ENCODE measurements around the gene TRIO.

TRIO gene

DNA sequence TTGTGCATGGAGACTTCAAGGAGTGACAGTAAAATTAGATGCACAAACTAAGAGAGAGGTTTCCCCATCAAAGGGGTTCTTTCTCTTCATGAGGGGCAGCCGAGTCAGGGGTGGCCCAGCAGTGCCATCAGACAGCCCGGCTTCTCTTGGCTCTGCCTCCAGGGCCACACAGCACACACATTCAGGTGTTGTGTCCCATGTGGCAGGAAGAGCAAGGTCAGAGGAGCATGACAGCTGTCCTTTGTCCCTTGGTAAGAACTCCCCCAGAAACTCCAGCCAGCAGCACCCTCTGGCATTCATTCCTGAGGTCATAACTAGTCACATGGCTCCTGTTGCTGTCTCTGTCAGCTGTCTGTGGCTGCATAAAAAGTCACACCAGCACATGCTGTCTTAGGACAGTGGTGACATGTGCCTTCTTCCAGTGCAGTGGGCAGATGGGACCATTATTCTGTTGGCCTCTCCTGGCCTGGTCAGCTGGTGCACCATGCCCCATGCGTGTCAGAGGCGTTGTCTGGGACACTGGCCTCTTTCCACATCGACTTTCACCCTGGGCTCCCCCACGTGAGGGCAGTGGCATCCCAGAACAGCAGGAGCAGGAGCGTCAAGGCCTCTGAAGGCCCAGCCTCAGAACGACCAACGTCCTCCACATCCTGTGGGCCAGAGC is 360.0 kb downstream of the TRIO start:
- DNase-seq, result no peak

DNA sequence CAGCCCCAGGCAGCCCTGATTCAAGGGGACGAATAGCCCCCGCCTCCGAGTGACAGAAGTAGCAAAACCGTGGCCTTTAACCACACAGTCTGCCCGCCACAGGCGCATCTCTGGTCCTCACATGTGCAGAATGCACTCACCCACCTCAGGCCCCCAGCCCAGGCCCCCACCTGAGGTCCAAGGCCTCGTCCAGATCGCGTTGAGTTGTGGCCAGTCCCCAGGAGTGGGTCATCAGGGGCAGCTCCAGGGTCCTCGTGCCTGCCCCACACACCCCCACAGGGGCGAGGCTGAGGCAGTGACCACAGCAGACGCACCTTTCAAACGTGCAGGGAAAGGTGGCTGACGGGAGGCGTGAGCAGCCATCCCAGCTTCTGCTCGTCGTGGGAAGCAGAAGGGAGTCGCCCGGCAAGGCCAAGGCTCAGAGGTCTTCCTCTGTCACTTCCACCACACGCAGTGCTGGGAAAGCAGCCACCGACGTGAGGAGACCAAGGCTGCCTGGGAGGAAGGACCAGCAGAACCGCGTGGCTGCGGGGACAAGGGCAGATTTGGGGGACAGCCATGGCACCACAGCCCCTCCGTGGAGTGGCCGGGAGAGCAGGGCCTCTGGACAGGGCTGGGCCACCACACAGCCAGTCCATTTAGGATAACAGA is 360.7 kb downstream of the TRIO start:
- no peak for DNase-seq

DNA sequence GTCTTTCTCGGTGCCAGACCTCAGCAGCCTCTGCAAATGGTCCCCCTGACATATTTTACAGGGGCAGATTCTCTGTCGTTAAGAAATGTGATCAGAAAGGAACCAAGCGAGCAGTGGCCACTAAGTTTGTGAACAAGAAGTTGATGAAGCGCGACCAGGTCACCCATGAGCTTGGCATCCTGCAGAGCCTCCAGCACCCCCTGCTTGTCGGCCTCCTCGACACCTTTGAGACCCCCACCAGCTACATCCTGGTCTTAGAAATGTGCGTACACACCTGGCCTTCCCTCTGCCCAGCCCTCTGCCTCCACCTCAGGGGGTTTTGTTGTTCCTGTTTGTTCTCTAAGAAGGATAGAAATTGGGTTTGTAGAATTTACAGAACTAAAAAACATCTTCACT is 361.2 kb downstream of the TRIO start:
- no peak for DNase-seq

DNA sequence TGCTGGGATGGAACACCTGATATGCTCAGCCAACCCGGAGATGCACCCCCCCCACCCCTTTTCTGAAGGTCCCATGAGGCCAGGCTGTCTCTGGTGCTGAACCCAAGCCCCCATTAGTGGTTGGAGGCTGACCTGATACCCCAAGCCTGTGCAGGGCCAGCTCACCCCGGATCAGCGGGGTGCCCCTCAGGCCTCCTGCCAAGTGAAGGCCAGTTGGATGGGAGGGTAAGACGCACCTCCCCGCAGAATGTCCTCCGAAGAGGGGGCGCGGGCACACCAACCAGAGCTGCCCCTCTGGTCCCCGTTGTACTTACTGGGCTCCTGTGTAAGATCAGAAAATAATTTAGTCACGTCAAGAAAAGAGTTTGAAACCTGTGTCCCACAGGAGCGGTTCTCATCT is 361.7 kb downstream of the TRIO start:
- no peak for DNase-seq

DNA sequence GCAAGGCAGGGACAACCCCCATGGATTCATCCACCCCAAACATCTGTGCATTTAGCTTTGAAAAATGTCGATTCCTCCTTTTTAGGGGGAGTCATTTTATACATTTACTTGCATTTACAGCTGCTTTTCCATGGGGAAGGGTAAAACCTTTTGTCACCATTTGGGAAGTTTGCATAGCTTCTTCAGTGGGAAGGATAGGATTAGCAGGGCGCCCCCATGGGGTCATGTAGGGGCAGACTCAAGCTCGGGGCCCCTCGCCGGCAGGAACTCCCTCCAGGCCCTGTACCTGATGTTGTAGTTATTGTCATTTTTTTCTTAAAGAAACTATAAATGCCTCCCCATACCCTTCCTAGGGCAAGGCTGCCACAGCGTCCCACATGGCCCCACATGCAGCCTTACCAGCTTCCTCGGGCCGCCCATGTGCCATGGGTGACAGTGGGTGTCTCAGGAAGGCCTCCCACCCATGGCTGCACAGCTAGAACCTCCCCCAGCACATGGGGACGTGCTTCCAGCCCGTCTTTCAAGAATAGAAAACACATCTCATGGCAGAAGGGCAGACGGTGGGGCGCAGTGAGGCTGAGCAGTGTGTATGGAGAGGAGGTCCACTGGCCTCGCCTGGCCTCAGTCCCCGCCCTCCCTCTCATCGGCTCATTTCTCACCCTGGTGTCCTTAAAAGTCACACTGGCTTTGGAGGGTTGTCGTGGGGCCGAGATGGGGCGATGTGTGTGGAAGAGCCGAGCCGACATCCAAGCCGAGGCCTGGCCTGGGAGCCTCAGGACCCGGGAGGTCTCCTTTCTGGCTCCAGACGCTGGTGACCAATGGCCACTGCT is 362.4 kb downstream of the TRIO start:
- no peak for DNase-seq

DNA sequence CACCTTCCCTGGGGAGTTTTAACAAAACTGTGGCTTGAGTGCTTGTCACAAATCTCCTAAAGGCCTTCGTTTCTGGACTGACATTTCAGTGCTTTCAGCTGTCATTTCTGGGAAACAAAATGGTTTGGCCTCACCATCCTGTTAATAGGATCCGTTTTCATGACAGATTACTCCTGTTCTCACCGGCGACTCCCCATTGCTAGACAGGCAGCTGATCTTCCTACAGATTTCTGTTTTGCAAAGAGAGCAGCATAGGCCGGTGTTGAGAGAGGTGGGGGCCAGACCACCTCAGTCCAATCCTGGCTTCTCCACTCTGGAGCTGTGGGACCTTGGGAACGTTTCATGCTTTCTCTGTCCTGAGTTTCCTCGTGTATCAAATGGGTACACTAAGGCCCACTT is 363.0 kb downstream of the TRIO start:
- DNase-seq, result no peak

DNA sequence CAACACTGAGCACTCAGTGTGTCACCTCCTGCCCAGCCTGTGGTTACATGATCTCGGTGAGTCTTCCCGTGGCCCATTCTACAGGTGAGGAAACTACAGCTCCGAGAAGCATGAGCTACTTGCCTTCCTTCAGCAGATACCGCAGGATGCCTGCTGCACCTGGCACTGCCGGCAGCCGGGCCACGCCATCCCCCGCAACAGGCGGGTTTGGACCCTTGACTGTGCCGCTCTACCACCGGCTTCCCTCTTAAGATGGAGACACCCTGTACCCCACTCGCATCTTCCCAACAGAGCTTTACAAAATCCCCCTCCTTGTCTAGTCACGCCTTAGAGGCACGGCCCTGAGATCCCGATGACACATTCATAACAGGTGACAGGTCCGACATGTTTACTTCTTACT is 363.5 kb downstream of the TRIO start:
- DNase-seq, result no peak

DNA sequence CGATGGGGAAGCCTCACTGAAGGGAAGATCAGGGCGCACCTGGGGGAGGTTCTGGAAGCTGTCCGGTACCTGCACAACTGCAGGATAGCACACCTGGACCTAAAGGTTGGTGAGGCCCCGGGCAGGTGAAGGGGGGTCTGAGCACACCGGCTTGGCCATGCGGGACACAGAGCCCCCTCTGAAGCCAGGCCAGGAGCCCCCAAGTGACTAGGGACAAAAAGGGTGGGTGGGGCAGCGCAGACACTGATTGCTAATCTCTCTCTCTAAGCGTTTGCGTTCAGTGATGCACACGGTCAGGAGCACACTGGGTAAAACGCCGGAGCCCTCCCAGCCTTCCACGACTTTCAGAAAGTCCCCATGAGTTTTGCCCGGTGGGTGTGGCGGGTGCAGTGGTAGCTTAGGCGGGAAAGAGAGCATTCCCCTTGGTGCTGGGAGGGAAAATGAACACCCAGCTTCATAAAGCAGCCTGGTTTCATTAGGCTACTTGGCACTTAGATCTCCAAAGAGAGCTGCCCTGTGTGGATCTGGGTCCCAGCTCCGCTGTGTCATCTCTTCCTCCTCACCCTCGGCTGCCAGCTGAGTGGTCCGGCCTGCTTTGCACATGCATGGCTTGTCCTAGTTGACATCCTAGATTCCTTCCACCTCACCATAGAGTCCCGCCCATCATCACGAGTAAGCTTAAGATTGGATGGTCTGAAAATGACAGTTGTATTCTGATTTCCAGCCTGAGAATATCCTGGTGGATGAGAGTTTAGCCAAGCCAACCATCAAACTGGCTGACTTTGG is 364.2 kb downstream of the TRIO start:
- DNase-seq, result no peak

DNA sequence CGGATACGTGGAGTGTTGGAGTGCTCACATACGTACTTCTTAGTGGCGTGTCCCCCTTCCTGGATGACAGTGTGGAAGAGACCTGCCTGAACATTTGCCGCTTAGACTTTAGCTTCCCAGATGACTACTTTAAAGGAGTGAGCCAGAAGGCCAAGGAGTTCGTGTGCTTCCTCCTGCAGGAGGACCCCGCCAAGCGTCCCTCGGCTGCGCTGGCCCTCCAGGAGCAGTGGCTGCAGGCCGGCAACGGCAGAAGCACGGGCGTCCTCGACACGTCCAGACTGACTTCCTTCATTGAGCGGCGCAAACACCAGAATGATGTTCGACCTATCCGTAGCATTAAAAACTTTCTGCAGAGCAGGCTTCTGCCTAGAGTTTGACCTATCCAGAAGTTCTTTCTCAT is 364.9 kb downstream of the TRIO start:
- no peak for DNase-seq

DNA sequence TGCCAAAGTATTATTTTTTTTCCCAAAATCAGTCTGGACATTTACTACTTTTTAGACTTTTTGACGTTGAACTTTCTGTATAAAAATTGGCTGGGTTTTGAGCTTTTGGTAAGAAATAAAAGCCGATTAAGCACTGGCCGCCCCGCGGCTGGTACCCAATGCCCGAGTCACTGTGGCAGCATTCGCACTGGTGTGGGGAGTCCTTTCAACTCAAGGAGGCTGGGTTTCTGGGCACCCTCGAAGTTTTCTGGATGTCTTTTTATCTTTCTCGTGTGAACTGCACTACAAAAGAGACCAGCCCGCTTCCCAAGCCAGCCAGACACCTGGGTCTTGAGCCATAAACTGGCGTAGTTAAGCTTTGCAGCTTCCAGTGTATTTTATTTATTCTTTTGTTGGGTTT is 366.4 kb downstream of the TRIO start:
- DNase-seq, result no peak

DNA sequence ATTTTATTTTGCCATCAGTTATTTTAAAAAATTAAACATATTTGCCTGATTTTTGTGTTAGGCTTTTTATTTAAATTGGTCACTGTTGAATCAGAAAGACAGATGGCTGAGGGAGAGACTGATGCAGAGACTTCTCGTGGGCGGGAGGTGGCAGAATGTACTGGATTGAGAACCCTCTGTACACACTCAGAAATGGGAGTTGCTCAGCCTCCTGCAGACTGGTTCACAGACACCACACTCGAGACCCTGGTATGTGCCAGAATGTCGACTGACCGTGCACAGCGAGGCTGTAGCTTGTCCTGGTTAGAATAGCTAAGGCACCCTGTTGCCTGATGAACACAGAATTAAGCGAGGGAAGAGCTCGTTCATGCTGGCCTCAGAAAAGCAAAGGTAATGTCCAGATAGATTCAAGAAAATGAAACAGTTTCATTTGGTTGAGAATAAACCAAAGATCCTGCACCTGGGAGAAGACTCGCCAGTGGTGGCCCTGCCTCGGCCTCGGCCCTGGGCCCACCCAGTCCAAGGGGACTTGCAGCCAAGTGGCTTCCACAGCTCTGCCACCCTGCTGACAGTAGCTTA is 367.1 kb downstream of the TRIO start:
- no peak for DNase-seq

DNA sequence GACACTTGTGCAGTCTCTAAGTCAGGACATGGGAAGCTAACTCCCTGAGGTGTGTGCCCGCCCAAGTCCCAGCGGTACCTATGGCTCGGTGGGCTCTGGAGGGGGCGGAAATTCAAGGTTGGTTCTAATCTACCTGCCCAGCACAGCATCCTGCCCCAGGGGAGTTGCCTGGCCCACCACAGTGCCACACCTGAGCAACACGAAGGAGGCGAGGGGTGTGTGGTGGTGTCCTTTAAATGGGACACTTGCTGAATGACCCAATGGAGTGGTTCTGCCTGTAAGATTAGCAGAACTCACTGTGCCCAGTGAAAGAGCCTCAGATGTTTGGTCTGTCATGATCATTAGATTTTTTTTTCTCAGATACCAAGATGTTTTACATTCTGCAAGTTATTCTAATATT is 367.7 kb downstream of the TRIO start:
- DNase-seq, result no peak

DNA sequence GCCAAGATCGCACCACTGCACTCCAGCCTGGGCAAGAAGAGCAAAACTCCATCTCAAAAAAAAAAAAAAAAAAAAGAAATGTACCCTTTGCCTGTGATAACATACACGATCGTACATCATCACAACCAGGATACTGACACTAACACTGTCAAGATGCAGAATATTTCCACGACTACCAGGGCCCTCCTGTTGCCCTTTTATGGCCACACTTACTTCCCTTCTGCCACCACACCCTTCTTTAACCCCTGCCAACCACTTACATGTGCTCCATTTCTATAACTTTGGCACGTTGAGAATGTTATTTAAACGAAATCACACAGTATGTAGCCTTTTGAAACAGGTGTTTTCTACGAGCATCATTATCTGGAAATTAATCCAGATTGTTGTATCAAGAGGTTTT is 369.4 kb downstream of the TRIO start:
- DNase-seq, result no peak

DNA sequence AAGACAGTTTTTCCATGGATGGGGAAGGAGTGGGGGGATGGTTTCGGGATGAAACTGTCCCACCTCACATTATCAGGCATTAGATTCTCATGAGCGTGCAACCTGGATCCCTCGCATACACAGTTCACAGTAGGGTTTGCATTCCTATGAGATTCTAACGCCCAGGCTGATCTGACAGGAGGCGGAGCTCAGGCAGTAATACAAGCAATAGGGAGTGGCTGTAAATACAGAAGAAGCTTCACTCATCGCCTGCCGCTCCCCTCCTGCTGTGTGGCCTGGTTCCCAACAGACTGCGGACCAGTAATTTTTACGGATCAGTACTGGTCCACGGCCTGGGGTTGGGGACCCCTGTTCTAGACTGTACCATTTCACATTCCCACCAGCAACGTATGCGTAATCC is 370.1 kb downstream of the TRIO start:
- DNase-seq, result no peak

DNA sequence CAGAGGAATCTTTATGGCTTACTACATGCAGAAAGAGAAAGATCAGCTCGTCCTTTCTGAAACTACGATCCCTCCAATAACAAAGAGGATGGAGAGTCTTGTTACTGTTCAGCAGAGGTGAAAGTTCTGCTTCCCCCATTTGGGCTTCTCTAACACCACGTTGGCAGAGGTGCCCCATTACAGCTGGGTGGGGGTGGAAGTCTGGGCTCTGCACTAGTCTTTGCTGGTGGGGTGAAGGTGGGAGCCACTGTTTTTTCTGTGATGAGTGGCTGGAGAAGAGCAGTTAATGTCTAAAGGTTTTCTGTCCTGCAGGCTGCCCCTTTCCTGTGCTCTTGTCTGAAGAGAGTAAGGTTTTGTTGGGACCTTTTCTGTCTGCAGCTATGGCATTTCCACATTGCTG is 373.8 kb downstream of the TRIO start:
- DNase-seq, result no peak

DNA sequence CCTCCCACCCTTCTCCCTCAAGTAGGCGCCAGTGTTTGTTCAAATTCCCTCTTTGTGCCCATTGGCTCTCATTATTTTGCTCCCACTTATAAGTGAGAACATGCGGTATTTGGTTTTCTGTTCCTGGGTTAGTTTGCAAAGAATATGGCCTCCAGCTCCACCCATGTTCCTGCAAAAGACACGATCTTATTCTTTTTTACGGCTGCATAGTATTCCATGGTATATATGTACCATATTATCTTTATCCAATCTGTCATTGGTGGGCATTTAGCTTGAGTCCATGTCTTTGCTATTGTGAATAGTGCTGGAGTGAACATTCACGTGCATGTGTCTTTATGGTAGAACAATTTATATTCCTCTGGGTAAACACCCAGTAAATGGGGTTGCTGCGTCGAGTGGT is 375.5 kb downstream of the TRIO start:
- DNase-seq, result no peak

DNA sequence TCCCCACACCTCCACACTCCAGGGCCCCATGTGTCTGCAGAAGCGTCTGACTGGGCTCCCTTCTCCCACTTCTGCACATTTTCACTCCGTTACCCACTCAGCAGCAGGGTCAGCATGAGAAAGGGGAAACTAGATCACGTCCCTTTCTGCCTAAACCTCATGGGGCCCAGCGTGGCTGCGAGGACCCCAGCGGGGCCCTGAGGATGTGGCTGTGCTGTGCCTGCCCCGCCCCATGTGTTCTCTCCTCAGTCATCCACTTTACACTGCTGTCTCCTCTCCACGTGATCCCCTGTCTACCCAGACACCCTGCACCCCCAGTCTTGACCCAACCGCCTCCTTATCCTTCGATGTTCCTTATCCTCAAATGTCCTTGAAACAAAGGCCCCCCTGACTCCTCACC is 378.6 kb downstream of the TRIO start:
- DNase-seq, result no peak

DNA sequence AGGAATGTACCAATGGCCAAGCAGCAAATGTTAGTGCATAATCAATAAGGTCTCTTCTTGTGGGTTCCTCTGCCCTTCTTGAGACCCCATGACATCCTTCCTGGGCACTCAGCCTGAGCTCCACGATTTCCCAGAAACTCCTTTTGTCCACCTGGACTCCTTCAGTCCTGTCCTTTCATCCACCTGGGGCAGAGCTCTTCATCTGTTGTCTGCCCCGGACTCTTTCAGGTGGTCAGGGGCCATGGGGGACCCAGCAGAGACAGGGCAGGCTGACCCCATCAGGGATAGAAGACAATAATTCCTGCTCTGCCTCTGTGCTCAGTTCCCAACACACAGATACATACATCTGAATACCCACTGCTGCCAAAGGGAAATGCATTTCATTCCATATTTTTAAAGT is 379.6 kb downstream of the TRIO start:
- DNase-seq, result no peak

DNA sequence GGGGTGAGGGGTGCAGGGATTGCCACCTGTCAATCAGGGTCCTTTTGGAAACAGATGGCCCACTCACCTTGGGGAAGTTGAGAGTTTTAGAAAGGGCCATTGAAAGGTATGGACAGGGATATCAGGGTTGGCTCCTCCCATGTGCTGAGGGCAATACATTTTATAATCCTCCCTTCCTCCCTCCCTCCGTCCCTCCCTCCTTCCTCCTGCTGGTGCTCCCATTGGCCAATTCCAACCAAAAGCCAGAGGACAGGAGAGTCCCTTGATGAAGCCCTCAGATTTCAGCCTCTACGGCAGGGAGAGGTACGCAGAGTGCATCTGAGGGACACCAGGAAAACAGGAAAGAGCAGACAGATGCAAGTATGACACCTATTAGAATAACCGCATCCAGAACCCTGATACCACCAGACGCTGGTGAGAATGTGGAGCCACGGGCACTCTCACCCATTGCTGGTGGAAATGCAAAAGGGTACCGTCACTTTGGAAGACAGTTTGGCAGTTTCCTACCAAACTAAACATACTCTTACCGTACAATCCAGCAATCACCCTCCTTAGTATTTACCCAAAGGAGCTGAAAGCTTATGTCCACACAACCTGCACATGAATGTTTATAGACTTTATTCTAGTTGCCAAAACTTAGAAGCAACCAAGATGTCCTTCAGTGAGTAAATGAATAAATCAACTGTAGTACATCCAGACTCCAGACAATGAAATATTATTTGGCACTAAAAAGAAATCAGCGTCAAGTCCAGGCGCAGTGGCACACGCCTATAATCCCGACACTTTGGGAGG is 380.3 kb downstream of the TRIO start:
- DNase-seq, result no peak

DNA sequence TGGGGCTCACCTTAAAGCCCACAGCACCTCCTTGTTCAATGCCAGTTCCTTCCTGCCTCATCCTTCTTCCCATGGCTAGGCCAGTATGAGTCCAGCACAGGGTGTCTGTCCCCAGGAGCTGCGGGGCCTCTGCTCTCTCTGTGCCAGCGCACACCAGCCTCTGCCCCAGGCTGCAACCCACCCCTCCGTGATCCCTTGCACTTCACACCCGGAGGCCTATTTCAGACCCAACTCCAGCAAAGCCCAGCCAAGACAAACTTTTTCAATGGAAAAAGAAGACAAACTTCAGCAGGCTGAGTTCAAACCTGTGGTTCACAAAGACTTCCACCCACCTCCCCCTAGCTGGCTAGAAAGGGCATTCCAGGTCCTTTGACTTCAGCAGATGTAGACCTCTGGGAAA is 382.3 kb downstream of the TRIO start:
- no peak for DNase-seq

DNA sequence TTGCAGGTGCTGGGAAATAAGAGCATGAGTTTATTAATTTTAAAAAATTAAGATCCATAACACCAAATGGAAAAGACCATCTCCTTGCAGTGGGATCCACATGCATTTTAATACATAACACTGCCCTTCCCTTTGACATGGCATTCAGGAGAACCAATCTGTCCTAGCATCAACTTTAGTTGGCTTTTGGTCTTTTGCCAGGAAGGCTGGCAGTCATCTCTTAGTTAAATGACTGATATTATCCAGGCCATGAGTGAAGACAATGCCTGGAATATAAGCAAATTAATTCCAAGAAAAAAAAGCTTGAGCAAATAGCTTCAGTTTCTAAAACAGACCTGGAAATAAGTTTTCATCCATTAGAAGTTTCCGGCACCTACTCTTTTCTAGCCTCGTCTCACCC is 383.4 kb downstream of the TRIO start:
- DNase-seq, result no peak

DNA sequence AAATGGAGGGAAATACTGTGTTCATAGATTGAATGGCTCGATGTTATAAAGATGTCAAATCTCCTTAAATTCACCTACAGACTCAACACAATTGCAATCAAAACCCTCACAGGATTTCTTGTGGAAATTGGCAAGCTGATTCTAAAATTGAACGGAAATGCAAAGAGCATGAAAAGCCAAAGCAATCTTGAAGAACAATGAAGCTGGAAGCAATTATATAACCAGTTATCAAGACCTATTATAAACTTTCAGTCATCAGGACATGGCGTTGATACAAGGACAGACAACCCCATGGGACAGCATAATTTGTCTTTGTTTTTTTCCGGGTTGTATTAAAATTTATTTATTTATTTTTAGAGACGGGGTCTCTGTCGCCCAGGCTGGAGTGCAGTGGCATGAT is 385.0 kb downstream of the TRIO start:
- no peak for DNase-seq

Data from GF-D8 (cell line).